Endothelial cell (in vitro differentiated cells): Measurements from ENCODE around the gene BLID. TPM values are rescaled to one million over a fixed set of nuclear protein-coding genes. Genes with fewer than 3 reads are reported as not detected.

Source experiments
- DNase-seq: peaks from one replicate; pipeline ENCODE4 v3.0.0; 2021; ENCODE audit warnings: low spot score
- H3K27ac Mint-ChIP-seq: one replicate; pipeline ENCODE4 v1.8.0; 2021; ENCODE audit warnings: mixed read lengths, inconsistent platforms; ENCODE audit not compliant: unreplicated experiment
- H3K27me3 Mint-ChIP-seq: one replicate; pipeline ENCODE4 v1.8.0; 2021; ENCODE audit warnings: mild to moderate bottlenecking, moderate library complexity, mixed read lengths, inconsistent platforms; ENCODE audit not compliant: unreplicated experiment
- H3K36me3 Mint-ChIP-seq: one replicate; pipeline ENCODE4 v1.8.0; 2021; ENCODE audit warnings: mild to moderate bottlenecking, low read depth, mixed read lengths, inconsistent platforms; ENCODE audit not compliant: unreplicated experiment
- H3K4me1 Mint-ChIP-seq: one replicate; pipeline ENCODE4 v1.8.0; 2021; ENCODE audit warnings: mild to moderate bottlenecking, mixed read lengths, inconsistent platforms; ENCODE audit not compliant: unreplicated experiment
- H3K4me3 Mint-ChIP-seq: one replicate; pipeline ENCODE4 v1.8.0; 2021; ENCODE audit warnings: mild to moderate bottlenecking, mixed read lengths, inconsistent platforms; ENCODE audit not compliant: unreplicated experiment
- H3K9me3 Mint-ChIP-seq: one replicate; pipeline ENCODE4 v1.8.0; 2021; ENCODE audit warnings: mixed read lengths, inconsistent platforms; ENCODE audit not compliant: unreplicated experiment
- CTCF ChIP-seq: fragments of 200-600 bp; sonication (generic); IDR thresholded peaks from one replicate; pipeline ENCODE4 v1.5.0; 2021; ENCODE audit warnings: antibody characterized with exemption; ENCODE audit not compliant: unreplicated experiment
- total RNA-seq: library from RNA; stranded (reverse); fragmentation: NEBNext Ultra II Directional; extraction: Animal tissue kit (Norgen Biotek cat#: 25700); gene quantifications from one replicate; pipeline ENCODE4 v1.2.1, GENCODE V29; 2021; ENCODE audit not compliant: unreplicated experiment

The BLID gene
- total RNA-seq, 1 donor from 2014 or later: not detected

- Mint-ChIP-seq H3K4me3 (no peak overlapping the region), H3K9me3 (no peaks in the 10 kb centered on the region), H3K36me3 (no peaks in the 10 kb centered on the region), H3K27ac (no peak overlapping the region), H3K4me1 (peaks cover 6% of the 10 kb centered on the region), H3K27me3 (no peaks in the 10 kb centered on the region)
- TF ChIP-seq CTCF: no peak
- DNase-seq: no peak
These were observed 15.1 kb upstream of the BLID start for GRCh38 chr11:122131126-122131525.

- DNase-seq: no peak
- H3K4me1 Mint-ChIP-seq: peaks cover 6% of the 10 kb centered on the region
- no peaks in the 10 kb centered on the region for H3K9me3 Mint-ChIP-seq
- H3K27me3 Mint-ChIP-seq: no peaks in the 10 kb centered on the region
- no peak overlapping the region for H3K27ac Mint-ChIP-seq
- H3K36me3 Mint-ChIP-seq: no peaks in the 10 kb centered on the region
- no peak for TF ChIP-seq CTCF
- H3K4me3 Mint-ChIP-seq: no peak overlapping the region
These were observed 12.1 kb upstream of the BLID start for GRCh38 chr11:122128146-122128545.

DNA sequence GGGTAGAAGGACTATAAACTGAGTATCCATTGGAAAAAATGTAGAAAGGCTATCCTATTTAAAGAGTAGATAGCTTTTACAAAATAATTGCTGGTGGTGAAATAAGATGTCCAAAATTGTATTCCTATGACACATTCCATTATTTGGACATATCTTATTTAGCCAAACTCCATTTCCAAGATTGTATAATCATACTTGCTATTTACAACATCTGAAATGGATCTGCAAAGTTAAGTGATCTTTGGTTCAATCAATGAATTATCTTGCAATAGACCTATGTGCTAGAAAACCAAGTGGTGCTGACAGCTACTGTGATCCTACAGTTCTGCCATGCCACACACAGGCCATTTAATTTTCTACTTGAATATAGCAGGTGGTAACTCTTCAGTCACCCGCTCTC is 11.0 kb upstream of the BLID start:
- Mint-ChIP-seq H3K9me3 (no peaks in the 10 kb centered on the region), H3K4me1 (peaks cover 6% of the 10 kb centered on the region), H3K36me3 (no peaks in the 10 kb centered on the region), H3K4me3 (no peak overlapping the region), H3K27me3 (no peaks in the 10 kb centered on the region), H3K27ac (no peak overlapping the region)
- DNase-seq: no peak
- TF ChIP-seq CTCF: no peak

DNA sequence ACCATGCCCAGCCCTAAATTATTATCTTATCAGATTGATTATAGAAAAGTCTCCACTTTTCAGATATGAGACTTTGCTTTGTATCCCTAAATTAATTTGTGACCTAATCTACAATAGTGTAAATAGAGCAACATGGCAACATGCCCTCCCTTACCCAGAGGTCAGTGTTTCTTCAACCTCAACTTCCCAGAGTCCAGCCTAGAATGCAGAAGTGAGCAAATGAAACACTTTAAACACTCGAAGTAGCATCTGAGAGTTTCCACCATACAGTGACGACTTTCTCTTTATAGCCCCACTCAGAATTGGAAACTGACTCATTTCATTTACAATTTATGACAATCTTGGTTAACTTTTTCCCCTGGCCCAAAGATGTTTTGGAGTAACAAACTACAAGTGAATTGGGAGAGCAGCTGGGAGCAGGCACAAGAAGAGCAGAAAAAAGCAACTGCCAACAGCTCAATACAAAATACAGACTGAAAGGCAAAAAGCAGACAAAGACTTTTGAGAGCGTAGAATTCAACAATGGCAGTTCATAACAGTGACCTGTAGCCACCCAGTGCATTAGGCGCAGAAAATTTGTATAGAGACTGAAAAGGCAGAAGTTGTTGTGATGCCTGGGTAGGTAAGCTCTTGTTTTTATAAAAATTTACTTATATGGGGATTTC is 10.1 kb upstream of the BLID start:
- no peaks in the 10 kb centered on the region for H3K27me3 Mint-ChIP-seq
- peaks cover 6% of the 10 kb centered on the region for H3K4me1 Mint-ChIP-seq
- no peak for DNase-seq
- no peaks in the 10 kb centered on the region for H3K36me3 Mint-ChIP-seq
- no peak for TF ChIP-seq CTCF
- H3K27ac Mint-ChIP-seq: no peak overlapping the region
- no peaks in the 10 kb centered on the region for H3K9me3 Mint-ChIP-seq
- no peak overlapping the region for H3K4me3 Mint-ChIP-seq

DNA sequence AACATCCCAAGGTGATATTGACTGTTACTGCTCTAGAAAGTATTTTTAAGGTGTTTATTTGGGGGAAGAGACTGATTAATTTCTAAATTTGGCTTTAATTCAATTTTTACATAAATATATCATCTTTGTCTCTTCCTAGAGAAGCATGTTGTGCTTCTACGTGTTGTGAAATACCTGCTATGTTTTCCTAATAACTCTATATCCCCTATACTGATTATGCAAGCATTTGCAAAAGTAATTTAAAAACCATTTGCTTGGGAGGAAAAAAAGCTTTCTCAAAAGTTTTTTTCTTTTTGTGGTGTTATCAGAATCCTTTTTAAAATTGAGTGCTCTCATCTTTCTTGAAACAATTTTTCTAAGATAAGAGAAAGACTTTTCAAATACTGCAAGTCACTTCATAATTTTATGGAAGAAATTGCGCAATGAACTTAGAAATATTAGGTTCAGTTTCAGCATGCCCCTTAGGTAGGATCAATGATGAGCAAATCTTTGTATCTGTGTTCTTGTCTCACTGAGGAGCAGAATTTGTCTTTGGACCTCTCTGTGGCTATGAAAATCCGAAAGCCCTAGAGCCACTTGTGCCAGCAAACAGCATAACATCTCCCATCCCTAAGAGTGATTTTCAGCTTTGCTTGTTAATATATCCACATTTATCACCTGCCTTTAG is 7.4 kb upstream of the BLID start:
- Mint-ChIP-seq H3K27me3 (no peaks in the 10 kb centered on the region), H3K9me3 (no peaks in the 10 kb centered on the region), H3K27ac (no peak overlapping the region), H3K4me3 (no peak overlapping the region), H3K36me3 (no peaks in the 10 kb centered on the region), H3K4me1 (peaks cover 6% of the 10 kb centered on the region)
- no peak for DNase-seq
- TF ChIP-seq CTCF: no peak
